HG02852 (cell line): Measurements from ENCODE around the gene URGCP.
"Not testable (repeated sequence)": the region's sequence is repeated elsewhere in the genome, so short reads cannot be mapped to it uniquely, and the experiment has no call there.

Experiments used
- ATAC-seq: cut with Tn5 transposase; IDR thresholded peaks from one replicate; pipeline ENCODE4 v1.9.1; 2021; ENCODE audit warnings: mild to moderate bottlenecking, moderate library complexity; ENCODE audit not compliant: unreplicated experiment

Gene URGCP

GRCh38 chr7:43834463-43835251 lies 71.7 kb downstream of the URGCP start:
- peak; percentile 57 for ATAC-seq

DNA sequence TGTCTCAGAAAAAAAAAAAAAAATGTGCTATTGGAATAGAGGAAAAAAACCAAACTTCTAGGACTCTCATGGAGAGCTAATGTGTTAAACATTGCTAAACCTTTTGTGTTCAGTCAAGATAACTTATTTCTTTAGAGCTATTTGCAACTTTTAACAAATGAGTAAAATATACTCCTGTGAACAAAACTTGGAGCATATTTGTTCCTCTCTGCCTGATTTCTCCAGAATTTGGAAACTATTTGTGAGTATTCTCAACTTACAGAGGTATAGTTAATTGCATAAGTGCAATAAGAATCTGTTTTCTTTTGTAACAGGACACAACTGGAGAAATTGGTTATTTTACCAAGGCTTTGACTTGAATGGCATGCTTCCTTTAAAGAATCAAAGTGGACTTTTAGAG lies 75.5 kb downstream of the URGCP start:
- ATAC-seq, result not testable (repeated sequence)
